Activated T-helper 17 cell treated with anti-CD3 and anti-CD28 coated beads, Interleukin-2, amount 50 U/mL, for 72 hours (primary cell): ENCODE results near the gene MXI1. TPM values are rescaled to one million over a fixed set of nuclear protein-coding genes. Genes with fewer than 3 reads are reported as not detected.
A peak's percentile ranks its signal among the peaks of the same experiment; 100 is the strongest.

ENCODE experiments used
- ATAC-seq: fragments of 150-1000 bp; cut with Tn5 transposase; replicated peaks from 2 replicates; pipeline ENCODE4 v1.10.0; 2021; ENCODE audit warnings: mild to moderate bottlenecking, moderate library complexity
- H3K27ac Mint-ChIP-seq: one replicate; pipeline ENCODE4 v1.8.0; 2022; ENCODE audit warnings: mixed read lengths
- H3K27me3 Mint-ChIP-seq: one replicate; pipeline ENCODE4 v1.8.0; 2022; ENCODE audit warnings: mixed read lengths
- H3K36me3 Mint-ChIP-seq: one replicate; pipeline ENCODE4 v1.8.0; 2022; ENCODE audit warnings: low read depth, mild to moderate bottlenecking, mixed read lengths
- H3K4me1 Mint-ChIP-seq: one replicate; pipeline ENCODE4 v1.8.0; 2022; ENCODE audit warnings: mixed read lengths
- H3K4me3 Mint-ChIP-seq: one replicate; pipeline ENCODE4 v1.8.0; 2022; ENCODE audit warnings: mild to moderate bottlenecking, mixed read lengths
- H3K9me3 Mint-ChIP-seq: one replicate; pipeline ENCODE4 v1.8.0; 2022; ENCODE audit warnings: mixed read lengths
- total RNA-seq, 2 donors: library from RNA; stranded (reverse); gene quantifications; one replicate each; pipeline ENCODE4 v1.2.3, GENCODE V29; 2022

Gene MXI1
- total RNA-seq, 2 donors from 2014 or later, result 32.5 to 130 TPM

- H3K27ac Mint-ChIP-seq, result no peak overlapping the region
- H3K4me1 Mint-ChIP-seq, result peaks cover 35% of the 10 kb centered on the region
- no peaks in the 10 kb centered on the region for H3K9me3 Mint-ChIP-seq
Measured at GRCh38 chr10:110276603-110277002, 69.2 kb downstream of the MXI1 start.

GRCh38 chr10:110277591-110277990 lies 70.2 kb downstream of the MXI1 start:
- no peak for ATAC-seq
- peaks cover 31% of the 10 kb centered on the region for H3K4me1 Mint-ChIP-seq
- no peaks in the 10 kb centered on the region for H3K27me3 Mint-ChIP-seq
- no peak overlapping the region for H3K4me3 Mint-ChIP-seq
- H3K9me3 Mint-ChIP-seq, result no peaks in the 10 kb centered on the region
- peaks cover 76% of the 10 kb centered on the region for H3K36me3 Mint-ChIP-seq
- no peak overlapping the region for H3K27ac Mint-ChIP-seq

More at GRCh38 chr10:110276603-110277002, 69.2 kb downstream of the MXI1 start:
- Mint-ChIP-seq H3K27me3 (no peaks in the 10 kb centered on the region), H3K4me3 (no peak overlapping the region), H3K36me3 (peaks cover 67% of the 10 kb centered on the region)
- no peak for ATAC-seq

- H3K27me3 Mint-ChIP-seq, result no peaks in the 10 kb centered on the region
- peaks cover 80% of the 10 kb centered on the region for H3K36me3 Mint-ChIP-seq
- H3K4me3 Mint-ChIP-seq, result no peak overlapping the region
- no peak overlapping the region for H3K27ac Mint-ChIP-seq
- H3K4me1 Mint-ChIP-seq, result peaks cover 27% of the 10 kb centered on the region
- ATAC-seq, result no peak
- no peaks in the 10 kb centered on the region for H3K9me3 Mint-ChIP-seq
Measured at GRCh38 chr10:110278562-110279406, 71.4 kb downstream of the MXI1 start.

- Mint-ChIP-seq H3K27me3 (no peaks in the 10 kb centered on the region), H3K36me3 (peaks cover 87% of the 10 kb centered on the region), H3K4me1 (peaks cover 23% of the 10 kb centered on the region), H3K4me3 (no peak overlapping the region), H3K9me3 (no peaks in the 10 kb centered on the region), H3K27ac (no peak overlapping the region)
- ATAC-seq, result no peak
Measured at GRCh38 chr10:110279407-110279986, 72.1 kb downstream of the MXI1 start.

GRCh38 chr10:110284262-110284661 lies 76.9 kb downstream of the MXI1 start:
- H3K27me3 Mint-ChIP-seq, result no peaks in the 10 kb centered on the region
- peaks cover 95% of the 10 kb centered on the region for H3K36me3 Mint-ChIP-seq
- peaks cover 2% of the 10 kb centered on the region for H3K4me1 Mint-ChIP-seq
- peak overlapping the region; percentile 43 for H3K27ac Mint-ChIP-seq
- H3K4me3 Mint-ChIP-seq, result no peak overlapping the region
- no peak for ATAC-seq
- H3K9me3 Mint-ChIP-seq, result no peaks in the 10 kb centered on the region

- Mint-ChIP-seq H3K4me1 (no peaks in the 10 kb centered on the region), H3K9me3 (no peaks in the 10 kb centered on the region), H3K27me3 (no peaks in the 10 kb centered on the region), H3K4me3 (no peak overlapping the region), H3K36me3 (peaks cover 95% of the 10 kb centered on the region), H3K27ac (no peak overlapping the region)
- ATAC-seq, result no peak
Measured at GRCh38 chr10:110285501-110285900, 78.1 kb downstream of the MXI1 start.

- Mint-ChIP-seq H3K4me1 (no peaks in the 10 kb centered on the region), H3K9me3 (no peaks in the 10 kb centered on the region), H3K36me3 (peaks cover 95% of the 10 kb centered on the region), H3K27me3 (no peaks in the 10 kb centered on the region), H3K27ac (peak overlapping the region; percentile 56), H3K4me3 (no peak overlapping the region)
- ATAC-seq, result no peak
Measured at GRCh38 chr10:110286841-110287240, 79.4 kb downstream of the MXI1 start.

GRCh38 chr10:110296966-110297365 lies 89.6 kb downstream of the MXI1 start:
- Mint-ChIP-seq H3K27me3 (no peaks in the 10 kb centered on the region), H3K36me3 (peaks cover 100% of the 10 kb centered on the region), H3K27ac (peak overlapping the region; percentile 44), H3K4me1 (peaks cover 17% of the 10 kb centered on the region), H3K4me3 (no peak overlapping the region), H3K9me3 (no peaks in the 10 kb centered on the region)
- no peak for ATAC-seq

- no peaks in the 10 kb centered on the region for H3K27me3 Mint-ChIP-seq
- peak overlapping the region; percentile 92 for H3K4me3 Mint-ChIP-seq
- H3K27ac Mint-ChIP-seq, result peak overlapping the region; percentile 32
- no peaks in the 10 kb centered on the region for H3K9me3 Mint-ChIP-seq
- no peak for ATAC-seq
- H3K4me1 Mint-ChIP-seq, result peaks cover 24% of the 10 kb centered on the region
- peaks cover 96% of the 10 kb centered on the region for H3K36me3 Mint-ChIP-seq
Measured at GRCh38 chr10:110300486-110300986, 93.1 kb downstream of the MXI1 start.

GRCh38 chr10:110303681-110304080 lies 96.3 kb downstream of the MXI1 start:
- Mint-ChIP-seq H3K9me3 (no peaks in the 10 kb centered on the region), H3K27me3 (no peaks in the 10 kb centered on the region), H3K27ac (peak overlapping the region; percentile 96), H3K4me3 (peak overlapping the region; percentile 92), H3K36me3 (peaks cover 65% of the 10 kb centered on the region), H3K4me1 (peaks cover 23% of the 10 kb centered on the region)
- ATAC-seq, result no peak

- Mint-ChIP-seq H3K27ac (peak overlapping the region; percentile 96), H3K4me1 (peaks cover 23% of the 10 kb centered on the region), H3K4me3 (peak overlapping the region; percentile 92), H3K36me3 (peaks cover 58% of the 10 kb centered on the region), H3K27me3 (no peaks in the 10 kb centered on the region), H3K9me3 (no peaks in the 10 kb centered on the region)
- ATAC-seq, result peak; percentile 47
Measured at GRCh38 chr10:110304394-110304779, 97.0 kb downstream of the MXI1 start.

GRCh38 chr10:110304780-110305421 lies 97.5 kb downstream of the MXI1 start, which contains the start of gene SMNDC1:
TSS of gene SMNDC1 (minus strand) at chr10:110304920. CDS start at chr10:110303587, 1,333 bp downstream.
- H3K27me3 Mint-ChIP-seq, result no peaks in the 10 kb centered on the region
- peaks cover 23% of the 10 kb centered on the region for H3K4me1 Mint-ChIP-seq
- H3K36me3 Mint-ChIP-seq, result peaks cover 53% of the 10 kb centered on the region
- no peaks in the 10 kb centered on the region for H3K9me3 Mint-ChIP-seq
- peak; percentile 89 for ATAC-seq
- H3K4me3 Mint-ChIP-seq, result peak within 1 kb of the TSS; percentile 92
- H3K27ac Mint-ChIP-seq, result peak within 1 kb of the TSS; percentile 96

- peaks cover 26% of the 10 kb centered on the region for H3K4me1 Mint-ChIP-seq
- H3K4me3 Mint-ChIP-seq, result peak overlapping the region; percentile 92
- H3K27ac Mint-ChIP-seq, result peak overlapping the region; percentile 96
- ATAC-seq, result peak; percentile 69
- peaks cover 43% of the 10 kb centered on the region for H3K36me3 Mint-ChIP-seq
- no peaks in the 10 kb centered on the region for H3K27me3 Mint-ChIP-seq
- no peaks in the 10 kb centered on the region for H3K9me3 Mint-ChIP-seq
Measured at GRCh38 chr10:110305767-110306451, 98.5 kb downstream of the MXI1 start.

GRCh38 chr10:110306452-110306768 lies 99.0 kb downstream of the MXI1 start:
- ATAC-seq, result no peak
- Mint-ChIP-seq H3K9me3 (no peaks in the 10 kb centered on the region), H3K4me3 (peak overlapping the region; percentile 92), H3K4me1 (peaks cover 25% of the 10 kb centered on the region), H3K36me3 (peaks cover 38% of the 10 kb centered on the region), H3K27me3 (no peaks in the 10 kb centered on the region), H3K27ac (peak overlapping the region; percentile 96)
